H1 (cell line): ENCODE data around the gene HNRNPU.

Experiments
- CEBPB ChIP-seq: IDR thresholded peaks from 2 replicates; pipeline ENCODE4 v1.6.1; 2012; ENCODE audit warnings: low read depth, low read length
- CHD2 ChIP-seq: IDR thresholded peaks from 2 replicates; pipeline ENCODE4 v1.6.1; 2012; ENCODE audit warnings: low read length, improper control_type of control experiment
- CTCF ChIP-seq, 3 experiments: IDR thresholded peaks; 1 replicate in 2 of 3; 2 replicates in 1 of 3; pipeline versions ENCODE4 v1.5.1 to v1.6.1; 2011; ENCODE audit warnings: low read length in 3 of 3, mild to moderate bottlenecking in 3 of 3, inconsistent platforms in 2 of 3, low read depth in 1 of 3, moderate library complexity in 1 of 3; ENCODE audit not compliant: insufficient read depth in 1 of 3; ENCODE audit errors: control extremely low read depth in 1 of 3
- EZH2 ChIP-seq: fragments of 200-600 bp; sonication (generic); IDR thresholded peaks from 2 replicates; pipeline ENCODE4 v1.7.1; 2012; ENCODE audit warnings: low read depth, mild to moderate bottlenecking, moderate library complexity, low read length, inconsistent platforms; ENCODE audit not compliant: severe bottlenecking
- GABPA ChIP-seq: IDR thresholded peaks from 2 replicates; pipeline ENCODE4 v1.6.1; 2011; ENCODE audit warnings: mild to moderate bottlenecking, low read length, moderate library complexity, borderline replicate concordance; ENCODE audit not compliant: insufficient read depth
- POLR2A ChIP-seq, 2 experiments: IDR thresholded peaks; 1 replicate in 1 of 2; 2 replicates in 1 of 2; pipeline ENCODE4 v1.6.1; 2011; ENCODE audit warnings: low read depth in 2 of 2, low read length in 2 of 2, mild to moderate bottlenecking in 2 of 2; ENCODE audit errors: control extremely low read depth in 1 of 2

GRCh38 chr1:244865028-244865371, 657 bp upstream of the HNRNPU start:
- TF ChIP-seq CTCF (IDR thresholded peaks at IDR 0.05; ENCODE audit: control extremely low read depth in 1 of 3, insufficient read depth in 1 of 3, low read depth in 1 of 3, low read length in 3 of 3) (no peak), EZH2 (no peak), GABPA (no peak), POLR2A (IDR thresholded peaks at IDR 0.05; ENCODE audit: control extremely low read depth in 1 of 2, low read depth in 2 of 2, low read length in 2 of 2) (no peak), CEBPB (no peak), CHD2 (no peak)
